H9 (cell line): ENCODE measurements around the gene PARD6G. TPM values are rescaled to one million over a fixed set of nuclear protein-coding genes. Genes with fewer than 3 reads are reported as not detected.

Experiments used
- DNase-seq: peaks from one replicate; pipeline ENCODE4 v3.0.0-alpha.2; 2017
- H2AFZ ChIP-seq: one replicate; pipeline ENCODE4 v1.6.1; 2013; ENCODE audit warnings: mild to moderate bottlenecking, low read length, control low read depth, moderate library complexity
- H2AK5ac ChIP-seq: 2 replicates; pipeline ENCODE4 v1.6.1; 2013; ENCODE audit warnings: low read length, control low read depth, mixed read lengths; ENCODE audit not compliant: insufficient read length
- H2BK120ac ChIP-seq: one replicate; pipeline ENCODE4 v1.6.1; 2013; ENCODE audit warnings: low read depth, mild to moderate bottlenecking, low read length, control low read depth, inconsistent platforms; ENCODE audit not compliant: poor library complexity, severe bottlenecking
- H2BK12ac ChIP-seq: 2 replicates; pipeline ENCODE4 v1.6.1; 2013; ENCODE audit warnings: low read length, control low read depth, mixed read lengths, low read depth; ENCODE audit not compliant: insufficient read length
- H2BK15ac ChIP-seq: 2 replicates; pipeline ENCODE4 v1.6.1; 2013; ENCODE audit warnings: low read depth, low read length, control low read depth
- H2BK20ac ChIP-seq: one replicate; pipeline ENCODE4 v1.6.1; 2013; ENCODE audit warnings: low read depth, mild to moderate bottlenecking, low read length, control low read depth, inconsistent platforms; ENCODE audit not compliant: poor library complexity, severe bottlenecking
- H2BK5ac ChIP-seq: 2 replicates; pipeline ENCODE4 v1.6.1; 2013; ENCODE audit warnings: low read length, control low read depth, mixed read lengths; ENCODE audit not compliant: insufficient read length
- H3K14ac ChIP-seq: 2 replicates; pipeline ENCODE4 v1.6.1; 2013; ENCODE audit warnings: low read length, control low read depth; ENCODE audit not compliant: insufficient read depth
- H3K18ac ChIP-seq: 2 replicates; pipeline ENCODE4 v1.6.1; 2013; ENCODE audit warnings: low read depth, mild to moderate bottlenecking, mixed read lengths, low read length, control low read depth; ENCODE audit not compliant: insufficient read length
- H3K23ac ChIP-seq: 2 replicates; pipeline ENCODE4 v1.6.1; 2013; ENCODE audit warnings: low read length, control low read depth, mixed read lengths, low read depth; ENCODE audit not compliant: insufficient read length
- H3K23me2 ChIP-seq: 2 replicates; pipeline ENCODE4 v1.6.1; 2013; ENCODE audit warnings: low read depth, mild to moderate bottlenecking, mixed read lengths, low read length, control low read depth; ENCODE audit not compliant: insufficient read length, poor library complexity, severe bottlenecking
- H3K27ac ChIP-seq: 2 replicates; pipeline ENCODE4 v1.5.1; 2013; ENCODE audit warnings: low read length, control low read depth, mixed read lengths, low read depth; ENCODE audit not compliant: insufficient read length
- H3K27me3 ChIP-seq: 2 replicates; pipeline ENCODE4 v1.6.1; 2013; ENCODE audit warnings: low read length, control low read depth, inconsistent platforms; ENCODE audit not compliant: insufficient read depth
- H3K4ac ChIP-seq: 2 replicates; pipeline ENCODE4 v1.6.1; 2013; ENCODE audit warnings: low read depth, mild to moderate bottlenecking, control low read depth, inconsistent platforms, low read length, moderate library complexity
- H3K4me1 ChIP-seq: 2 replicates; pipeline ENCODE4 v1.6.1; 2013; ENCODE audit warnings: low read length, control low read depth, inconsistent platforms; ENCODE audit not compliant: insufficient read depth
- H3K4me2 ChIP-seq: 2 replicates; pipeline ENCODE4 v1.6.1; 2013; ENCODE audit warnings: low read length, control low read depth, mixed read lengths; ENCODE audit not compliant: insufficient read length, insufficient read depth
- H3K56ac ChIP-seq: 2 replicates; pipeline ENCODE4 v1.6.1; 2013; ENCODE audit warnings: low read depth, mild to moderate bottlenecking, mixed read lengths, low read length, control low read depth; ENCODE audit not compliant: insufficient read length
- H3K79me1 ChIP-seq: 2 replicates; pipeline ENCODE4 v1.6.1; 2013; ENCODE audit warnings: low read depth, mild to moderate bottlenecking, moderate library complexity, low read length, control low read depth, inconsistent platforms; ENCODE audit not compliant: insufficient read depth, poor library complexity, severe bottlenecking
- H3K79me2 ChIP-seq: 2 replicates; pipeline ENCODE4 v1.6.1; 2013; ENCODE audit warnings: low read length, control low read depth, inconsistent platforms; ENCODE audit not compliant: insufficient read depth
- H3K9ac ChIP-seq: 2 replicates; pipeline ENCODE4 v1.6.1; 2013; ENCODE audit warnings: low read length, control low read depth, mixed read lengths; ENCODE audit not compliant: insufficient read length; ENCODE audit errors: extremely low read depth
- H3K9me3 ChIP-seq: one replicate; pipeline ENCODE4 v1.6.1; 2013; ENCODE audit warnings: low read depth, low read length, inconsistent platforms; ENCODE audit not compliant: control insufficient read depth
- H3T11ph ChIP-seq: one replicate; pipeline ENCODE4 v1.6.1; 2013; ENCODE audit warnings: mild to moderate bottlenecking, low read length, control low read depth, inconsistent platforms
- H4K20me1 ChIP-seq: one replicate; pipeline ENCODE4 v1.6.1; 2013; ENCODE audit not compliant: control insufficient read depth, insufficient read length, insufficient read depth
- H4K5ac ChIP-seq: 2 replicates; pipeline ENCODE4 v1.6.1; 2013; ENCODE audit warnings: low read depth, mild to moderate bottlenecking, mixed read lengths, low read length, control low read depth; ENCODE audit not compliant: insufficient read length
- H4K8ac ChIP-seq: replicated peaks from 2 replicates; pipeline ENCODE4 v1.6.1; 2013; ENCODE audit warnings: low read length, control low read depth, mixed read lengths, low read depth; ENCODE audit not compliant: insufficient read length
- H4K91ac ChIP-seq: 2 replicates; pipeline ENCODE4 v1.6.1; 2013; ENCODE audit warnings: low read depth, mild to moderate bottlenecking, moderate library complexity, mixed read lengths, low read length, control low read depth; ENCODE audit not compliant: insufficient read length
- H3K27ac Mint-ChIP-seq, 3 experiments: 2 replicates in 2 of 3; 3 replicates in 1 of 3; pipeline ENCODE4 v1.8.0; 2020 to 2021; ENCODE audit warnings: mixed read lengths in 3 of 3, mild to moderate bottlenecking in 1 of 3, moderate library complexity in 1 of 3
- H3K27me3 Mint-ChIP-seq: 2 replicates; pipeline ENCODE4 v1.8.0; 2021; ENCODE audit warnings: low read depth, mild to moderate bottlenecking, moderate library complexity, mixed read lengths
- H3K36me3 Mint-ChIP-seq, 3 experiments: 2 replicates in 2 of 3; 3 replicates in 1 of 3; pipeline ENCODE4 v1.8.0; 2020 to 2021; ENCODE audit warnings: low read depth in 3 of 3, mixed read lengths in 3 of 3; ENCODE audit not compliant: insufficient read depth in 1 of 3
- H3K4me1 Mint-ChIP-seq, 2 experiments: 2 replicates each; pipeline ENCODE4 v1.8.0; 2020; ENCODE audit warnings: mixed read lengths in 2 of 2
- H3K4me3 Mint-ChIP-seq, 2 experiments: 2 replicates in 1 of 2; 3 replicates in 1 of 2; pipeline ENCODE4 v1.8.0; 2020 to 2021; ENCODE audit warnings: mild to moderate bottlenecking in 2 of 2, mixed read lengths in 2 of 2, moderate library complexity in 1 of 2
- H3K9me3 Mint-ChIP-seq, 2 experiments: 2 replicates in 1 of 2; 3 replicates in 1 of 2; pipeline ENCODE4 v1.8.0; 2020; ENCODE audit warnings: mild to moderate bottlenecking in 2 of 2, mixed read lengths in 2 of 2, moderate library complexity in 1 of 2
- CTCF ChIP-seq: fragments of 200-600 bp; sonication (generic); conservative IDR thresholded peaks from 3 replicates; pipeline ENCODE4 v1.8.0; 2021; ENCODE audit warnings: antibody characterized with exemption, mild to moderate bottlenecking
- WGBS: extraction: QIAGEN DNeasy Blood & Tissue Kit; methylation state at CpG from one replicate; pipeline ENCODE4 v1.1.7; 2013; ENCODE audit warnings: missing lambda C conversion rate, low lambda C conversion rate, mixed read lengths; ENCODE audit not compliant: insufficient read length; ENCODE audit errors: extremely low coverage; 5-methylcytosine and 5-hydroxymethylcytosine counted together
- total RNA-seq: library from RNA; stranded (reverse); gene quantifications from 2 replicates; pipeline ENCODE4 v1.2.1, GENCODE V29; 2021

Gene PARD6G
- total RNA-seq, 1 experiment from 2014 or later, result 11.2 TPM

- Histone ChIP-seq H2AFZ (no peak overlapping the region), H3K27me3 (no peaks in the 10 kb centered on the region), H3T11ph (no peak overlapping the region), H4K5ac (no peak overlapping the region), H3K18ac (no peak overlapping the region), H2BK120ac (no peak overlapping the region), H4K8ac (no peak overlapping the region), H2AK5ac (no peak overlapping the region), H3K79me2 (no peaks in the 10 kb centered on the region), H2BK12ac (no peak overlapping the region), H3K56ac (no peak overlapping the region), H3K4me1 (no peaks in the 10 kb centered on the region), H2BK5ac (no peak overlapping the region), H3K79me1 (no peaks in the 10 kb centered on the region), H4K91ac (no peak overlapping the region), H4K20me1 (no peaks in the 10 kb centered on the region), H3K14ac (no peak overlapping the region), H3K27ac (no peak overlapping the region), H2BK20ac (no peak overlapping the region), H3K4ac (no peak overlapping the region), H3K23me2 (no peaks in the 10 kb centered on the region), H3K23ac (no peak overlapping the region), H2BK15ac (no peak overlapping the region), H3K9me3 (no peaks in the 10 kb centered on the region), H3K9ac (no peak overlapping the region), H3K4me2 (no peak overlapping the region)
- Mint-ChIP-seq H3K4me1 (no peaks in the 10 kb centered on the region), H3K27me3 (peaks cover 28% of the 10 kb centered on the region), H3K27ac (no peak overlapping the region), H3K4me3 (no peak overlapping the region), H3K9me3 (peaks cover 33 to 38% of the 10 kb centered on the region in 2 experiments), H3K36me3 (peaks cover 0 to 6% (median 0%) of the 10 kb centered on the region in 3 experiments; a peak in 4 of 7 replicates)
- no CpG with 5 or more reads among the region's 6 CpGs for WGBS
- no peak for DNase-seq
- TF ChIP-seq CTCF, result no peak
Measured at GRCh38 chr18:80254971-80255500, 7.7 kb upstream of the PARD6G start.
